ENCODE results near the gene HIRIP3.

GRCh38 chr16:29987371-29988085 is 7.9 kb downstream of the HIRIP3 start:
- no peak for TF ChIP-seq CTCF (IDR thresholded peaks at IDR 0.05)
- TF ChIP-seq POLR2A (IDR thresholded peaks at IDR 0.05): no peak
